Measurements from ENCODE around the gene PLEKHA6.

Gene PLEKHA6

DNA sequence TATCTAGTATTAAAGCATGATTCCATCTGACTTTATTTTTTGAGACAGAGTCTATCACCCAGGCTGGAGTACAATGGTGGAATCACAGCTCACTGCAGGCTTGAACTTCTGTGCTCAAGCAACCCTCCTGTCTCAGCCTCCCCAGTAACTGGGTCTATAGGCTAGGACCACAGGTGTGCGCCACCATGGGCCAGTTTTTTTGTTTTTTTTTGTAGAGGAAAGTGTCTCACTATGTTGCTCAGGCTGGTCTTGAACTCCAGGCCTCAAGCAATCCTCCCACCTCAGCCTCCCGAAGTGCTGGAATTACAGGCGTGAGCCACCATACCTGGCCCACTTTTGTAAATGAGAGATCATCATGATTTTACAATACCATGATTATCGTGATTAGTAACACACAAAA lies 42.7 kb upstream of the PLEKHA6 start (continued):
- TF ChIP-seq PATZ1 (CRISPR knock-in tag; IDR thresholded peaks at IDR 0.05; ENCODE audit: borderline replicate concordance) (no peak), ZC3H10 (CRISPR knock-in tag; IDR thresholded peaks at IDR 0.05) (no peak), GLIS3 (CRISPR knock-in tag; IDR thresholded peaks at IDR 0.05) (no peak)
- TF ChIP-seq, protein P1, sequence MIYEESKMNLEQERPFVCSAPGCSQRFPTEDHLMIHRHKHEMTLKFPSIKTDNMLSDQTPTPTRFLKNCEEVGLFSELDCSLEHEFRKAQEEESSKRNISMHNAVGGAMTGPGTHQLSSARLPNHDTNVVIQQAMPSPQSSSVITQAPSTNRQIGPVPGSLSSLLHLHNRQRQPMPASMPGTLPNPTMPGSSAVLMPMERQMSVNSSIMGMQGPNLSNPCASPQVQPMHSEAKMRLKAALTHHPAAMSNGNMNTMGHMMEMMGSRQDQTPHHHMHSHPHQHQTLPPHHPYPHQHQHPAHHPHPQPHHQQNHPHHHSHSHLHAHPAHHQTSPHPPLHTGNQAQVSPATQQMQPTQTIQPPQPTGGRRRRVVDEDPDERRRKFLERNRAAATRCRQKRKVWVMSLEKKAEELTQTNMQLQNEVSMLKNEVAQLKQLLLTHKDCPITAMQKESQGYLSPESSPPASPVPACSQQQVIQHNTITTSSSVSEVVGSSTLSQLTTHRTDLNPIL (CRISPR knock-in tag; IDR thresholded peaks at IDR 0.05; ENCODE audit: low read depth): no peak

DNA sequence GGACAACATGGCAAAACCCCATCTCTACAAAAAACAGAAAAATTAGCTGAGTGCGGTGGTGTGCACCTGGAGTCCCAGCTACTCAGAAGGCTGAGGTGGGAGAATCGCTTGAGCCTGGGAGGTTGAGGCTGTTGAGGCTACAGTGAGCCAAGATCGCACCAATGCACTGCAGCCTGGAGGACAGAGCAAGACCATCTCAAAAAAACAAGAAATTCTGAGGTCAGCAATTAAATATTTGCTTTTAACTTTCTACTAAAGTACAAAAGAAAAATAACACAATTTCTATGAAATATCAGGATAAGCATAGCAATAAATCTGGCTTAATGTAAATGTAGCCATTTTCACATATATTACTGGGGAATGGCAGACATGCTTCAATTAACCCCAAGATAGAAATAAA lies 42.0 kb upstream of the PLEKHA6 start:
- TF ChIP-seq ZNF565 (CRISPR knock-in tag; conservative IDR thresholded peaks at IDR 0.05; ENCODE audit: low read depth) (no peak), ESRRG (CRISPR knock-in tag; IDR thresholded peaks at IDR 0.05) (no peak), PATZ1 (CRISPR knock-in tag; IDR thresholded peaks at IDR 0.05; ENCODE audit: borderline replicate concordance) (no peak), ZC3H10 (CRISPR knock-in tag; IDR thresholded peaks at IDR 0.05) (no peak), POU6F1 (CRISPR knock-in tag; IDR thresholded peaks at IDR 0.05; ENCODE audit: borderline replicate concordance, low read depth) (no peak), ZNF8 (CRISPR knock-in tag; IDR thresholded peaks at IDR 0.05) (no peak), TOX (CRISPR knock-in tag; IDR thresholded peaks at IDR 0.05; ENCODE audit: borderline replicate concordance) (no peak)
- ATAC-seq: no peak

DNA sequence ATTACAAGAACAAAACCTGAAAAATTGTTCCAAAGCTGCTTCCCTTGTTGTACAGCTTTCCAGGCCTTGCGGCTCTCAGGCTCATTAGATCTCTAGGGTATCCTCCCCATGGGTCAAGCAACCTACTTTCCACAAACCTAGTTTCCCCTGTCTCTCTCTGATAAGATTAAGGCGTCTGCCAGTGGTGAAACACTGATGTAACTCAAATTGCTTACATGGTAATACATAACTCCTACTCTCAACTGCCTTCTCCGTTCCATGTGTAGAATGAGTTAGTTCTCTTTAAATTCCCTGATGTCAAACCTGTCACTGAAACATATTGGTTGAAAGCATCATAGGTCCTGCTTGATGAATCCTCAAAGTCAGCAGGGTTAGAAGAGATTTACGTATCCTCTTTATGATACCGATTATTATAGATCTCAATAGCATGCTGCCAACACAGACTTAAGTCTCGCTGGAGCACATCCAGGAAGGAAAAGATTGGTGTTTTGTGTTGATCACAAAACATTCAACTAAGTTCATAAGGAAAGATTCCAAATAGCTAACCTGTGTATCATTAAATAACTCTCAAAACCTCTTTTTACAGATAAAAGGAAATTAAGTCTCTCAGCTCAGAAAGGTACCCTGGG lies 41.3 kb upstream of the PLEKHA6 start:
- no peak for TF ChIP-seq ESRRG (CRISPR knock-in tag; IDR thresholded peaks at IDR 0.05)
- TF ChIP-seq ZC3H10 (CRISPR knock-in tag; IDR thresholded peaks at IDR 0.05): no peak
- TF ChIP-seq CSRNP3 (CRISPR knock-in tag; IDR thresholded peaks at IDR 0.05): no peak
- TF ChIP-seq CSDC2 (CRISPR knock-in tag; IDR thresholded peaks at IDR 0.05): no peak
- no peak for TF ChIP-seq POU6F1 (CRISPR knock-in tag; IDR thresholded peaks at IDR 0.05; ENCODE audit: borderline replicate concordance, low read depth)
- no peak for TF ChIP-seq TOX (CRISPR knock-in tag; IDR thresholded peaks at IDR 0.05; ENCODE audit: borderline replicate concordance)
- TF ChIP-seq GLIS3 (CRISPR knock-in tag; IDR thresholded peaks at IDR 0.05): no peak
- ATAC-seq: no peak

DNA sequence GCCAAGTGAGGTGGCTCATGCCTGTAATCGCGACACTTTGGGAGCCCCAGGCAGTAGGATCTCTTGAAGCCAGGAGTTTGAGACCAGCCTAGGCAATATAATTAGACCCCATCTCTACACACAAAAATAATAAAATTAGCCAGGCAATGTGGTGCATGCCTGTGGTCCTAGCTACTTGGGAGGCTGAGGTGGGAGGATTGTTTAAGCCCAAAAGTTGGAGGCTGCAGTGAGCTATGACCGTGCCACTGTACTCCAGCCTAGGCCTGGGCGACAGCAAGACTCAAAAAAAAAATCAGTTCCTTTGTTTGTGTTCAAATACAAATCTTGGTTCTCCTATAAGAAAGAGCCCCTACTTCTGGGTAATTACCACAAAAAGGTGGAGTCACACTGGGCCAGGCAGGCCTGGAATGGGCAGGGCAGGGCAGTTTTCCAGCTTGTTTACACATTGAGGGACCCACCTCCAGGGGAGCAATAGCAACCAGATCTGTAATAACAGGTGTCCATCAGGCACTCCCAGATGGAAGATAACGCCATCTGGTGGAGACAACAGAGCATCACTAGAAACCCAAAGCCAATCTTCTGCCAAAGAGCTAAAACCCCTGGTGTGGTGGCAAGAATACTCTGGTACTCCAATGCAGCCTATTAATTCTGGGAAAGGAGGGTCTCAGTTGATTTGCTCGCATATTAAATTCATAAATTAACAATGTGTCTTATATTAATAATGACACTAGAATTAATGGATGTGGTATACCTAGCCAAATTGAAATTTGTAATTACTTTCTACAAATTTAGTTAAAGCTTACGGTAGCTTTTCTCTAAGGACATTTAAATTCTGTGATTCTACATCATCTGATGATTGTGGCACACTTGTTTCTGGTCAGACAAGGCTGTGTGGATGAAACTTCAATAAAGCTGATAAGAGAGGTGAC lies 38.7 kb upstream of the PLEKHA6 start:
- TF ChIP-seq GLIS3 (CRISPR knock-in tag; IDR thresholded peaks at IDR 0.05) (no peak), TCF4 (CRISPR knock-in tag; IDR thresholded peaks at IDR 0.05; ENCODE audit: borderline replicate concordance) (peak; percentile 59; the same call in 1 of the 2 replicates)
- ATAC-seq: peak; percentile 92
